H1 (cell line): Measurements from ENCODE around the gene DMXL1. TPM values are rescaled to one million over a fixed set of nuclear protein-coding genes. Genes with fewer than 3 reads are reported as not detected.
A peak's percentile ranks its signal among the peaks of the same experiment; 100 is the strongest.

Source experiments
- CTCF ChIA-PET: fragments of 300-600 bp; sonication (Branson Sonifier 250); formaldehyde crosslinking; loops from one replicate; lab custom pipeline; 2021; ENCODE audit not compliant: partially characterized antibody; lab: Charles Lee
- POLR2A ChIA-PET: fragments of 300-600 bp; sonication (Branson Sonifier 250); formaldehyde crosslinking; loops from one replicate; lab custom pipeline; 2021; ENCODE audit warnings: inconsistent platforms; ENCODE audit not compliant: partially characterized antibody; lab: Charles Lee
- DNase-seq, 2 experiments: peaks; one replicate each; pipeline versions ENCODE4 v3.0.0 to v3.0.0-alpha.2; 2010 to 2022; ENCODE audit warnings: low spot score in 2 of 2, low read depth in 1 of 2, mixed read lengths in 1 of 2
- FAIRE-seq: peaks from 2 replicates; lab custom pipeline; 2011; peaks lifted over from hg19 to GRCh38; lab: Jason Lieb, UNC
- H2AFZ ChIP-seq: 2 replicates; pipeline ENCODE4 v1.8.1; 2012; ENCODE audit warnings: low read length, inconsistent platforms
- H2AK5ac ChIP-seq: 2 replicates; pipeline ENCODE4 v1.6.1; 2013; ENCODE audit warnings: low read depth, low read length
- H2BK120ac ChIP-seq: replicated peaks from 2 replicates; pipeline ENCODE3; 2013; ENCODE audit warnings: low read depth, low read length, inconsistent platforms
- H2BK12ac ChIP-seq: 2 replicates; pipeline ENCODE4 v1.6.1; 2013; ENCODE audit warnings: low read depth, low read length
- H2BK15ac ChIP-seq: 2 replicates; pipeline ENCODE4 v1.6.1; 2013; ENCODE audit warnings: low read length
- H2BK20ac ChIP-seq: 2 replicates; pipeline ENCODE4 v1.6.1; 2013; ENCODE audit warnings: low read length
- H2BK5ac ChIP-seq: 2 replicates; pipeline ENCODE4 v1.6.1; 2013; ENCODE audit warnings: low read depth, low read length
- H3K14ac ChIP-seq: 2 replicates; pipeline ENCODE4 v1.6.1; 2013; ENCODE audit warnings: inconsistent platforms; ENCODE audit not compliant: insufficient read length
- H3K18ac ChIP-seq: 2 replicates; pipeline ENCODE4 v1.6.1; 2013; ENCODE audit warnings: low read length; ENCODE audit errors: extremely low read depth
- H3K23ac ChIP-seq: 2 replicates; pipeline ENCODE4 v1.6.1; 2013; ENCODE audit warnings: inconsistent platforms; ENCODE audit not compliant: insufficient read length
- H3K23me2 ChIP-seq: 2 replicates; pipeline ENCODE4 v1.6.1; 2013; ENCODE audit warnings: low read depth, low read length
- H3K27ac ChIP-seq: 2 replicates; pipeline ENCODE4 v1.6.1; 2011; ENCODE audit warnings: low read depth, low read length, inconsistent platforms
- H3K27me3 ChIP-seq, 4 experiments: replicated peaks in 1 of 4; 1 replicate in 1 of 4; 2 replicates in 3 of 4; pipeline versions ENCODE4 v1.6.1 to v1.8.1; 2011 to 2013; ENCODE audit warnings: low read length in 3 of 4, mild to moderate bottlenecking in 3 of 4, inconsistent platforms in 2 of 4, mixed read lengths in 2 of 4, moderate library complexity in 1 of 4; ENCODE audit not compliant: control insufficient read depth in 3 of 4, insufficient read depth in 3 of 4; ENCODE audit errors: extremely low read depth in 1 of 4
- H3K36me3 ChIP-seq, 4 experiments: 2 replicates each; pipeline versions ENCODE4 v1.6.1 to v1.8.1; 2011 to 2013; ENCODE audit warnings: mild to moderate bottlenecking in 4 of 4, low read length in 3 of 4, moderate library complexity in 2 of 4, control low read depth in 1 of 4, inconsistent platforms in 1 of 4; ENCODE audit not compliant: insufficient read depth in 4 of 4, control insufficient read depth in 2 of 4
- H3K4ac ChIP-seq: replicated peaks from 2 replicates; pipeline ENCODE3; 2013; ENCODE audit warnings: low read length, low read depth, mixed read lengths, inconsistent platforms; ENCODE audit not compliant: insufficient read length
- H3K4me1 ChIP-seq, 4 experiments: replicated peaks in 1 of 4; 1 replicate in 1 of 4; 2 replicates in 3 of 4; pipeline versions ENCODE4 v1.6.1 to v1.8.1; 2011 to 2013; ENCODE audit warnings: low read length in 3 of 4, inconsistent platforms in 2 of 4, mixed read lengths in 1 of 4; ENCODE audit not compliant: insufficient read depth in 4 of 4, control insufficient read depth in 3 of 4
- H3K4me2 ChIP-seq, 2 experiments: 2 replicates each; pipeline versions ENCODE4 v1.6.1 to v1.8.1; 2011 to 2013; ENCODE audit warnings: low read depth in 2 of 2, low read length in 2 of 2, control low read depth in 1 of 2, inconsistent platforms in 1 of 2, mild to moderate bottlenecking in 1 of 2; ENCODE audit not compliant: insufficient read depth in 1 of 2
- H3K4me3 ChIP-seq, 4 experiments: fragments of 200-600, 300-600 bp in 1 of 4; sonication (generic), shearing (Covaris generic), sonication (Bioruptor Twin) in 1 of 4; 2 replicates each; pipeline versions ENCODE4 v1.5.1 to v1.8.1; 2011 to 2016; ENCODE audit warnings: low read length in 4 of 4, low read depth in 3 of 4, control low read depth in 2 of 4, inconsistent platforms in 2 of 4, mild to moderate bottlenecking in 2 of 4, mixed read lengths in 1 of 4, moderate library complexity in 1 of 4; ENCODE audit not compliant: insufficient read depth in 2 of 4; ENCODE audit errors: extremely low read depth in 1 of 4
- H3K56ac ChIP-seq: replicated peaks from 2 replicates; pipeline ENCODE3; 2013; ENCODE audit warnings: low read depth, mild to moderate bottlenecking, mixed read lengths, low read length, inconsistent platforms; ENCODE audit not compliant: insufficient read length
- H3K79me1 ChIP-seq: 2 replicates; pipeline ENCODE4 v1.6.1; 2013; ENCODE audit warnings: low read depth, low read length, control low read depth
- H3K79me2 ChIP-seq, 2 experiments: 2 replicates each; pipeline versions ENCODE4 v1.6.1 to v1.8.1; 2012 to 2013; ENCODE audit warnings: low read length in 2 of 2, mild to moderate bottlenecking in 2 of 2, inconsistent platforms in 1 of 2; ENCODE audit not compliant: insufficient read depth in 2 of 2, control insufficient read depth in 1 of 2
- H3K9ac ChIP-seq, 4 experiments: replicated peaks in 1 of 4; 1 replicate in 1 of 4; 2 replicates in 3 of 4; pipeline versions ENCODE4 v1.6.1 to v1.8.1; 2011 to 2013; ENCODE audit warnings: low read depth in 3 of 4, low read length in 3 of 4, control low read depth in 2 of 4, mild to moderate bottlenecking in 2 of 4, moderate library complexity in 2 of 4, inconsistent platforms in 1 of 4; ENCODE audit errors: extremely low read depth in 1 of 4
- H3K9me3 ChIP-seq, 2 experiments: 2 replicates each; pipeline versions ENCODE4 v1.6.1 to v1.8.1; 2012 to 2013; ENCODE audit warnings: mild to moderate bottlenecking in 2 of 2, moderate library complexity in 2 of 2, control low read depth in 1 of 2, inconsistent platforms in 1 of 2, low read depth in 1 of 2, low read length in 1 of 2, mixed read lengths in 1 of 2; ENCODE audit not compliant: insufficient read depth in 2 of 2
- H4K20me1 ChIP-seq, 2 experiments: replicated peaks in 1 of 2; 2 replicates each; pipeline versions ENCODE3 to v1.8.1; 2011 to 2013; ENCODE audit warnings: inconsistent platforms in 2 of 2, low read length in 2 of 2, mild to moderate bottlenecking in 1 of 2; ENCODE audit not compliant: insufficient read depth in 2 of 2, control insufficient read depth in 1 of 2
- H4K5ac ChIP-seq: 2 replicates; pipeline ENCODE4 v1.6.1; 2013; ENCODE audit warnings: low read length, low read depth, mixed read lengths, inconsistent platforms; ENCODE audit not compliant: insufficient read length
- H4K8ac ChIP-seq: 2 replicates; pipeline ENCODE4 v1.8.0; 2013; ENCODE audit warnings: mild to moderate bottlenecking, moderate library complexity, low read length, inconsistent platforms; ENCODE audit not compliant: insufficient read depth; ENCODE audit errors: extremely low read depth
- H4K91ac ChIP-seq: replicated peaks from 2 replicates; pipeline ENCODE3; 2013; ENCODE audit warnings: low read length, mixed read lengths, inconsistent platforms; ENCODE audit not compliant: insufficient read length
- HDAC6 ChIP-seq: IDR thresholded peaks from one replicate; pipeline ENCODE4 v1.7.1; 2012; ENCODE audit warnings: low read depth, mild to moderate bottlenecking, inconsistent platforms, low read length, moderate library complexity
- JUND ChIP-seq: IDR thresholded peaks from 2 replicates; pipeline ENCODE4 v1.6.1; 2011; ENCODE audit warnings: mild to moderate bottlenecking, improper control_type of control experiment, low read length
- POLR2A ChIP-seq, 2 experiments: IDR thresholded peaks; 1 replicate in 1 of 2; 2 replicates in 1 of 2; pipeline ENCODE4 v1.6.1; 2011; ENCODE audit warnings: low read depth in 2 of 2, low read length in 2 of 2, mild to moderate bottlenecking in 2 of 2; ENCODE audit errors: control extremely low read depth in 1 of 2
- USF2 ChIP-seq: IDR thresholded peaks from 2 replicates; pipeline ENCODE4 v1.6.1; 2011; ENCODE audit warnings: low read length, improper control_type of control experiment
- polyA plus RNA-seq, 7 experiments: library from polyadenylated mRNA; depleted of rRNA in 3 of 7; stranded (reverse) in 5 of 7; unstranded in 2 of 7; fragments of >200 nt in 5 of 7; fragments of 200-250 nt in 2 of 7; gene quantifications; 1 replicate in 5 of 7; 2 replicates in 1 of 7; 4 replicates in 1 of 7; pipeline versions ENCODE4 v1.2.1 to v1.2.3, GENCODE V29; 2011 to 2013; ENCODE audit warnings: missing spikeins in 2 of 7, mixed read lengths in 2 of 7
- total RNA-seq: library from RNA; stranded (reverse); fragmentation: NEBNext Ultra II Directional; extraction: Animal tissue kit (Norgen Biotek cat#: 25700); gene quantifications from 2 replicates; pipeline ENCODE4 v1.2.1, GENCODE V29; 2021

The DMXL1 gene
- total and polyA plus RNA-seq, 2 of the 8 experiments (the other 6 are each of a cell fraction or from before 2014, with no cell fraction given): 10.1 to 43.9 TPM

- no peaks in the 10 kb centered on the region; the same call in 1 of the 2 replicates for H3K23me2 ChIP-seq
- peak in 1 of 2 experiments; percentile 31 for DNase-seq
- H2BK15ac ChIP-seq: no peak overlapping the region
- no peaks in the 10 kb centered on the region for H3K9me3 ChIP-seq
- H3K27me3 ChIP-seq: no peaks in the 10 kb centered on the region
- no peak overlapping the region for H3K4ac ChIP-seq
- no peak overlapping the region for H2AFZ ChIP-seq
- no peak overlapping the region for H2BK20ac ChIP-seq
- H3K4me3 ChIP-seq: no peak overlapping the region
- H4K5ac ChIP-seq: no peak overlapping the region
- POLR2A ChIA-PET: interaction anchor here (1.6 to 3.2 kb wide), 3 partner anchors 8 to 20 kb away, joined by 4 to 14 read pairs (median 10); partner anchors contain the start of gene DMXL1
- no peak overlapping the region for H3K4me2 ChIP-seq
- H3K36me3 ChIP-seq: no peaks in the 10 kb centered on the region
- H3K14ac ChIP-seq: no peak overlapping the region
- no peak overlapping the region for H2BK5ac ChIP-seq
- H3K79me1 ChIP-seq: no peaks in the 10 kb centered on the region
- H4K20me1 ChIP-seq: no peaks in the 10 kb centered on the region
- H3K56ac ChIP-seq: no peak overlapping the region
- H3K23ac ChIP-seq: no peak overlapping the region
- TF ChIP-seq JUND (no peak), HDAC6 (no peak), USF2 (no peak), POLR2A (IDR thresholded peaks at IDR 0.05; ENCODE audit: control extremely low read depth in 1 of 2, low read depth in 2 of 2, low read length in 2 of 2) (no peak)
- TF ChIP-seq, all 59 proteins: peak for 0
- no peak overlapping the region for H2BK12ac ChIP-seq
- no peak overlapping the region for H3K27ac ChIP-seq
- no peak overlapping the region for H2AK5ac ChIP-seq
- H3K79me2 ChIP-seq: no peaks in the 10 kb centered on the region
- H2BK120ac ChIP-seq: no peak overlapping the region
- H4K8ac ChIP-seq: no peak overlapping the region
- no peak for FAIRE-seq
- no peak overlapping the region for H4K91ac ChIP-seq
- H3K18ac ChIP-seq: no peak overlapping the region
- CTCF ChIA-PET: no interaction called here
- H3K4me1 ChIP-seq: no peaks in the 10 kb centered on the region
- H3K9ac ChIP-seq: no peak overlapping the region
Observed at GRCh38 chr5:119059740-119060255, 11.1 kb upstream of the DMXL1 start.
